SH-SY5Y (cell line): Measurements from ENCODE around the gene NOL7.

ENCODE experiments used
- GATA2 ChIP-seq: IDR thresholded peaks from 2 replicates; pipeline ENCODE4 v1.6.1; 2011; ENCODE audit warnings: mild to moderate bottlenecking, low read depth, low read length
- GATA3 ChIP-seq: IDR thresholded peaks from 2 replicates; pipeline ENCODE4 v1.6.1; 2011; ENCODE audit warnings: low read depth, mild to moderate bottlenecking, low read length, moderate library complexity

DNA sequence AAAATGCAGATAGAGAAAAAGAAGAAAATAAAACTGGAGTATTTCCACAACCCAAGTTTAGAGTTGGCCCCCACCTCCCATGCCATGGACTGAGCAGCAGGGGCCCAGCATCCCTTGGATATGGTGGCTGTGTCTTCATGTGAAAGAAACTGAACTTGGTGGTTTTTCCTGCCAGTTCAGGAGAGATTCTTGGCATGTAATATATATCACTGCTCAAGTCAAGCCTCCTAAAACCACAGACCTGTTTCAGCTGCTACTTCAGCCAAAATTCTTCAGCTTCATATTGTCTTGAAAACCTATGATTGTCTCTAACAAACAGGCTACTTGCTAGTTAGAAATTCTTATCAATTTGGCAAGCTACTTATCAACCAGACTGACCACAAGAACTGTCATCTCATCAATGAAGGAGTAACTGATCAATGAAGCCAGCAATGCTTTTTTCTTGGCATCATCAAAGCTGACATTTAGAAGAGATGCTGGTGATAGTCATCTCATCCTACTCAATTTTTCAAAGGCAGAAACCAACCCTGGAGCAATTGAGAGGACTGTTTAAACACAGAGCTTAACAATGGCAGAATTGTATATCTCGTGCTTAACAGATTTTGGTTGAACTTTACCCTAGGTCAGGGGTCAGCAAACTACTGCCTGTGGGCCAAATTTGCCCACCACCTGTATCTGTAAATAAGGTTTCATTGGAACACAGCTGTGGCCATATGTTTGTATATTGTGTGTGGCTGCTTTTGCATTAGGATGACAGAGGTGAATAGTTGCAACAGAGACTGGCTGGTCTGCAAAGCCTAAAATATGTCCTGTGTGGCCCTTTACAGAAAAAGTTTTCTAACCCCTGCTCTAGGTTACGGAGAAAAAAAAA is 10.4 kb upstream of the NOL7 start:
- TF ChIP-seq GATA2 (no peak), GATA3 (no peak)
